Ascending aorta (tissue), 2 donors: ENCODE data around the gene SLC6A4. TPM values are rescaled to one million over a fixed set of nuclear protein-coding genes. Genes with fewer than 3 reads are reported as not detected.

Experiments
- DNase-seq, 2 donors: peaks; one replicate each; pipeline ENCODE4 v3.0.0-alpha.2; 2019; ENCODE audit warnings: low spot score in 2 of 2
- H3K27ac ChIP-seq, 2 donors: fragments of 200-600 bp; sonication (generic); one replicate each; pipeline ENCODE4 v1.5.1; 2016 to 2017; ENCODE audit warnings: mild to moderate bottlenecking in 1 of 2
- H3K27me3 ChIP-seq: fragments of 200-600 bp; sonication (generic); one replicate; pipeline ENCODE4 v1.5.1; 2017
- H3K36me3 ChIP-seq, 2 donors: fragments of 200-600 bp; sonication (generic); one replicate each; pipeline ENCODE4 v1.5.1; 2016
- H3K4me1 ChIP-seq, 2 donors: fragments of 200-600 bp; sonication (generic); one replicate each; pipeline ENCODE4 v1.5.1; 2016 to 2017; ENCODE audit warnings: mild to moderate bottlenecking in 1 of 2
- H3K4me3 ChIP-seq, 2 donors: fragments of 200-600 bp; sonication (generic); one replicate each; pipeline ENCODE4 v1.5.1; 2016 to 2017; ENCODE audit warnings: mild to moderate bottlenecking in 1 of 2
- H3K9me3 ChIP-seq, 2 donors: fragments of 200-600 bp; sonication (generic); one replicate each; pipeline ENCODE4 v1.5.1; 2016
- CTCF ChIP-seq, 3 experiments: fragments of 200-600 bp in 2 of 3; fragments of 450-650 bp in 1 of 3; sonication (generic) in 2 of 3; IDR thresholded peaks; one replicate each; pipeline ENCODE4 v1.5.1; 2016 to 2019; ENCODE audit warnings: antibody characterized with exemption in 3 of 3, mild to moderate bottlenecking in 1 of 3, moderate library complexity in 1 of 3
- intact Hi-C: fragments of 100-400 bp; cut with DNase I; formaldehyde crosslinking; loops from one replicate; pipeline ENCODE4 v1.15.1; 2023
- total RNA-seq: library from RNA; depleted of rRNA; stranded (reverse); fragments of >200 nt; gene quantifications from one replicate; pipeline ENCODE4 v1.1.0, GENCODE V29; 2016

Gene SLC6A4
- total RNA-seq, 1 donor from 2014 or later, result 0.85 TPM

GRCh38 chr17:30160419-30161172 is 74.9 kb downstream of the SLC6A4 start:
- H3K27me3 ChIP-seq, result no peaks in the 10 kb centered on the region
- no peak overlapping the region for H3K27ac ChIP-seq
- intact Hi-C loops, result no loop called here
- peaks cover 0 to 11% of the 10 kb centered on the region in 2 donors for H3K9me3 ChIP-seq
- peaks cover 7 to 11% of the 10 kb centered on the region in 2 donors for H3K36me3 ChIP-seq
- H3K4me1 ChIP-seq, result no peaks in the 10 kb centered on the region
- TF ChIP-seq CTCF (IDR thresholded peaks at IDR 0.05), result no peak
- H3K4me3 ChIP-seq, result no peak overlapping the region
- DNase-seq, result no peak

- H3K36me3 ChIP-seq, result peaks cover 7 to 11% of the 10 kb centered on the region in 2 donors
- H3K4me3 ChIP-seq, result no peak overlapping the region
These were observed 76.4 kb downstream of the SLC6A4 start for GRCh38 chr17:30158896-30159625.

GRCh38 chr17:30155389-30155788 is 80.1 kb downstream of the SLC6A4 start:
- no peak overlapping the region for H3K4me3 ChIP-seq
- H3K4me1 ChIP-seq, result no peaks in the 10 kb centered on the region
- H3K27ac ChIP-seq, result no peak overlapping the region
- H3K36me3 ChIP-seq, result peaks cover 3 to 11% of the 10 kb centered on the region in 2 donors
- intact Hi-C loops, result no loop called here
- DNase-seq, result no peak
- H3K27me3 ChIP-seq, result no peaks in the 10 kb centered on the region
- H3K9me3 ChIP-seq, result peaks cover 0 to 11% of the 10 kb centered on the region in 2 donors
- TF ChIP-seq CTCF (IDR thresholded peaks at IDR 0.05), result no peak

More at GRCh38 chr17:30158896-30159625, 76.4 kb downstream of the SLC6A4 start:
- TF ChIP-seq CTCF (IDR thresholded peaks at IDR 0.05), result no peak
- H3K27ac ChIP-seq, result no peak overlapping the region
- H3K27me3 ChIP-seq, result no peaks in the 10 kb centered on the region
- H3K4me1 ChIP-seq, result no peaks in the 10 kb centered on the region
- DNase-seq, result no peak
- intact Hi-C loops, result no loop called here
- H3K9me3 ChIP-seq, result peaks cover 0 to 11% of the 10 kb centered on the region in 2 donors

GRCh38 chr17:30153463-30153862 is 82.0 kb downstream of the SLC6A4 start:
- intact Hi-C loops, result no loop called here
- H3K4me3 ChIP-seq, result no peak overlapping the region
- H3K27me3 ChIP-seq, result no peaks in the 10 kb centered on the region
- H3K36me3 ChIP-seq, result no peaks in the 10 kb centered on the region
- no peaks in the 10 kb centered on the region for H3K4me1 ChIP-seq
- no peak for TF ChIP-seq CTCF (IDR thresholded peaks at IDR 0.05)
- no peak overlapping the region for H3K27ac ChIP-seq
- no peaks in the 10 kb centered on the region for H3K9me3 ChIP-seq
- DNase-seq, result no peak

GRCh38 chr17:30151471-30151870 is 84.0 kb downstream of the SLC6A4 start:
- H3K4me1 ChIP-seq, result no peaks in the 10 kb centered on the region
- no peak overlapping the region for H3K4me3 ChIP-seq
- no peaks in the 10 kb centered on the region for H3K9me3 ChIP-seq
- DNase-seq, result no peak
- H3K36me3 ChIP-seq, result no peaks in the 10 kb centered on the region
- no peaks in the 10 kb centered on the region for H3K27me3 ChIP-seq
- intact Hi-C loops, result no loop called here
- no peak for TF ChIP-seq CTCF (IDR thresholded peaks at IDR 0.05)
- no peak overlapping the region for H3K27ac ChIP-seq
